Spleen (tissue), 13 donors: ENCODE data around the gene TRAF6. TPM values are rescaled to one million over a fixed set of nuclear protein-coding genes. Genes with fewer than 3 reads are reported as not detected.
A peak's percentile ranks its signal among the peaks of the same experiment; 100 is the strongest.
"Not testable (repeated sequence)": the region's sequence is repeated elsewhere in the genome, so short reads cannot be mapped to it uniquely, and the experiment has no call there.

Experiments used
- DNase-seq: peaks from one replicate; pipeline ENCODE4 v3.0.0-alpha.2; 2020
- H3K27ac ChIP-seq, 8 donors: fragments of 200-600 bp; sonication (generic) in 7 of 8; 1 replicate in 4 of 8; 2 replicates in 4 of 8; pipeline versions ENCODE4 v1.5.0 to v1.8.0; 2016 to 2021; ENCODE audit warnings: inconsistent platforms in 4 of 8, mild to moderate bottlenecking in 4 of 8, moderate library complexity in 1 of 8
- H3K27me3 ChIP-seq, 7 donors: fragments of 200-600 bp; sonication (generic) in 6 of 7; replicated peaks in 1 of 7; 1 replicate in 4 of 7; 2 replicates in 3 of 7; pipeline versions ENCODE4 v1.5.0 to v1.8.0; 2016 to 2021; ENCODE audit warnings: inconsistent platforms in 3 of 7, mild to moderate bottlenecking in 1 of 7
- H3K36me3 ChIP-seq, 6 donors: fragments of 200-600 bp; sonication (generic) in 5 of 6; 1 replicate in 4 of 6; 2 replicates in 2 of 6; pipeline versions ENCODE4 v1.5.0 to v1.8.0; 2016 to 2021; ENCODE audit warnings: inconsistent platforms in 2 of 6
- H3K4me1 ChIP-seq, 6 donors: fragments of 200-600 bp; sonication (generic) in 5 of 6; 1 replicate in 3 of 6; 2 replicates in 3 of 6; pipeline versions ENCODE4 v1.5.0 to v1.8.0; 2016 to 2021; ENCODE audit warnings: inconsistent platforms in 3 of 6
- H3K4me3 ChIP-seq, 8 donors: fragments of 200-600 bp; sonication (generic) in 7 of 8; 1 replicate in 4 of 8; 2 replicates in 4 of 8; pipeline versions ENCODE4 v1.5.0 to v1.8.0; 2016 to 2021; ENCODE audit warnings: inconsistent platforms in 4 of 8, mild to moderate bottlenecking in 4 of 8, moderate library complexity in 2 of 8
- H3K9me3 ChIP-seq, 8 donors: fragments of 200-600 bp; sonication (generic) in 7 of 8; 1 replicate in 4 of 8; 2 replicates in 4 of 8; pipeline versions ENCODE4 v1.5.0 to v1.8.0; 2016 to 2021; ENCODE audit warnings: inconsistent platforms in 4 of 8
- POLR2A ChIP-seq, 3 donors: fragments of 450-650 bp; IDR thresholded peaks; one replicate each; pipeline ENCODE4 v1.5.1; 2017; ENCODE audit warnings: antibody characterized with exemption in 3 of 3, mild to moderate bottlenecking in 1 of 3
- POLR2AphosphoS5 ChIP-seq, 3 donors: sonication (generic); formaldehyde crosslinking; IDR thresholded peaks; one replicate each; pipeline ENCODE4 v1.5.1; 2017; ENCODE audit warnings: antibody characterized with exemption in 3 of 3
- WGBS, 5 donors: extraction: QIAGEN DNeasy Blood & Tissue Kit in 3 of 5; methylation state at CpG; one replicate each; pipeline versions ENCODE4 v1.1.5 to v1.1.7; 2013 to 2018; 5-methylcytosine and 5-hydroxymethylcytosine counted together
- intact Hi-C: fragments of 100-400 bp; cut with DNase I; formaldehyde crosslinking; loops from one replicate; pipeline ENCODE4 v1.15.0; 2023; ENCODE audit warnings: low total_unique reads
- long read RNA-seq, 2 donors: transcript quantifications; one replicate each; lab custom pipeline, GENCODE V29; 2026
- polyA plus RNA-seq, 3 donors: library from polyadenylated mRNA; stranded (reverse); fragments of 200-250 nt; gene quantifications; one replicate each; pipeline ENCODE4 v1.2.1, GENCODE V29; 2013
- total RNA-seq, 7 donors: library from RNA; depleted of rRNA in 3 of 7; stranded (reverse); fragments of >200 nt in 3 of 7; fragmentation: NEBNext Ultra II Directional in 4 of 7; extraction: Animal tissue kit (Norgen Biotek cat#: 25700) in 4 of 7; gene quantifications; one replicate each; pipeline versions ENCODE4 v1.1.0 to v1.2.1, GENCODE V29; 2016 to 2021
- TF ChIP-seq, protein P1 (sequence below), 11 experiments: fragments of 200-600 bp in 7 of 11; fragments of 450-650 bp in 4 of 11; sonication (generic) in 4 of 11; IDR thresholded peaks in 8 of 11; conservative IDR thresholded peaks in 3 of 11; 1 replicate in 7 of 11; 2 replicates in 4 of 11; pipeline versions ENCODE4 v1.4.0 to v1.8.0; 2016 to 2021; ENCODE audit warnings: antibody characterized with exemption in 11 of 11, inconsistent platforms in 4 of 11, mild to moderate bottlenecking in 1 of 11
- donor health status: healthy with polysubstance abuse.
- donor health status: DM: no; HTN: no; CAD: no; lungs with moderate emphysema.
- donor health status: DM: no; HTN: no; CAD: no.
- donor health status: Bipolar disorder and iron deficiency.
- donor health status: healthy.
- donor health status: DM: no; HTN: no; CAD: no.
- donor health status: DM: yes; HTN: yes; CAD: no.

The TRAF6 gene, protein sequence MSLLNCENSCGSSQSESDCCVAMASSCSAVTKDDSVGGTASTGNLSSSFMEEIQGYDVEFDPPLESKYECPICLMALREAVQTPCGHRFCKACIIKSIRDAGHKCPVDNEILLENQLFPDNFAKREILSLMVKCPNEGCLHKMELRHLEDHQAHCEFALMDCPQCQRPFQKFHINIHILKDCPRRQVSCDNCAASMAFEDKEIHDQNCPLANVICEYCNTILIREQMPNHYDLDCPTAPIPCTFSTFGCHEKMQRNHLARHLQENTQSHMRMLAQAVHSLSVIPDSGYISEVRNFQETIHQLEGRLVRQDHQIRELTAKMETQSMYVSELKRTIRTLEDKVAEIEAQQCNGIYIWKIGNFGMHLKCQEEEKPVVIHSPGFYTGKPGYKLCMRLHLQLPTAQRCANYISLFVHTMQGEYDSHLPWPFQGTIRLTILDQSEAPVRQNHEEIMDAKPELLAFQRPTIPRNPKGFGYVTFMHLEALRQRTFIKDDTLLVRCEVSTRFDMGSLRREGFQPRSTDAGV
- total RNA-seq, result 10 to 100 TPM; 18.5 to 26.1 (median 20.6) TPM
- polyA plus RNA-seq, result 1 to 10 TPM; 2.1 to 3.9 (median 2.7) TPM
- long read RNA-seq, donor 1, full-length matches to known transcripts, result 3 of 3 reads
- long read RNA-seq, donor 1, partial matches to known transcripts, result 0 of 3 reads
- long read RNA-seq, donor 1, other reads (novel, unspliced or antisense), result 0 of 3 reads
- long read RNA-seq, donor 2, full-length matches to known transcripts, result 6 of 6 reads
- long read RNA-seq, donor 2, partial matches to known transcripts, result 0 of 6 reads
- long read RNA-seq, donor 2, other reads (novel, unspliced or antisense), result 0 of 6 reads

DNA sequence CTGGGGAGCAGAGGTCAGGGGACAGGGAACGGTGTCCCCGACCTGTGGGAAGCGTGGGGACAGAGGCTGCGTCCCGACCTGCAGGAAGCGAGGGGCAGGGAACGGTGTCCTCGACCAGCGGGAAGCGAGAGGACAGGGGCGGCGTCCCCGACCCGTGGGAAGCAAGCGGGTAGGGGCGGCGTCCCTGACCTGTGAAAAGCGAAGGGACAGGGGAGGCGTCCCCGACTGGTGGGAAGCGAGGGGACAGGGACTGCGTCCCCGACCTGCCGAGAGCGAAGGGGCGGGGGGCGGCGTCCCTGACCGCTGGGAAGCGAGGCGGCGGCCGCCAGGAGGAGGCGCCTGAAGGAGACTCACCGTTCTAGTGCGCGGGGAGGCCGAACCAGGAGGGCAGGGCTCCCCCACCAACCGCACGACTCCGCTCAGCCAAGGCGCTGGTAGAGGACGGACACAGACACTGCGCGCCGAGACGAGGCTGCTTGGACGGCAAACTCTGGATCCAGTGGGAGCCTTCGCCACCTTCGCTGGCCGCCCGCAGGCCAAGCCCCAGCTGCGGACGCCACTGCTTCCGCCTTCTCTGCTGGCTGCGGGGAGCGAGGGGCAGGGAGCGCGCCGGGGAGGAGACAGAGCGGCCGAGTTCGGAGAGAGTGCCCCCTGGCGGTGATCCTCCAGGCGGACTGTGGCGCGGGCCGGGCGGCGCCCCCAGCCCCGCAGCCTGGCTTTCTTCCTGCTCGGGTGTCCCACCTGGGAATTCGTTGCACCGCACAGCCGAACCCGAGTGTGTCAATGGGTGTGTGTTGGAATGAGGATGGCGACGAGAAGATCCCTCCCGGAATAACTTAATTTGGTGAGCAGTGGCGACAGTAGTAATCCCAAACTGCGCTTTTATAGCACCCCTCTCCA, at the start of gene TRAF6:
Gene TRAF6 (minus strand): TSS at position 579 of the 900 bp plus-strand sequence. CDS start 8,757 bp downstream, outside the sequence.
- peak; percentile 99 for DNase-seq
- Histone ChIP-seq H3K4me3 (peak within 1 kb of the TSS; percentile 75 to 91 (median 82)), H3K4me1 (peaks cover 21 to 59% (median 35%) of the 10 kb centered on the region in 6 donors), H3K27me3 (no peaks in the 10 kb centered on the region), H3K9me3 (peaks cover 0 to 12% (median 7%) of the 10 kb centered on the region in 8 donors), H3K36me3 (peaks cover 0 to 8% (median 0%) of the 10 kb centered on the region in 6 donors), H3K27ac (peak within 1 kb of the TSS; percentile 90 to 97 (median 94))
- WGBS, 5 donors, result 0 to 1% (median 0%) methylated on average over 49 to 81 of the region's 81 CpGs
- TF ChIP-seq, protein P1, sequence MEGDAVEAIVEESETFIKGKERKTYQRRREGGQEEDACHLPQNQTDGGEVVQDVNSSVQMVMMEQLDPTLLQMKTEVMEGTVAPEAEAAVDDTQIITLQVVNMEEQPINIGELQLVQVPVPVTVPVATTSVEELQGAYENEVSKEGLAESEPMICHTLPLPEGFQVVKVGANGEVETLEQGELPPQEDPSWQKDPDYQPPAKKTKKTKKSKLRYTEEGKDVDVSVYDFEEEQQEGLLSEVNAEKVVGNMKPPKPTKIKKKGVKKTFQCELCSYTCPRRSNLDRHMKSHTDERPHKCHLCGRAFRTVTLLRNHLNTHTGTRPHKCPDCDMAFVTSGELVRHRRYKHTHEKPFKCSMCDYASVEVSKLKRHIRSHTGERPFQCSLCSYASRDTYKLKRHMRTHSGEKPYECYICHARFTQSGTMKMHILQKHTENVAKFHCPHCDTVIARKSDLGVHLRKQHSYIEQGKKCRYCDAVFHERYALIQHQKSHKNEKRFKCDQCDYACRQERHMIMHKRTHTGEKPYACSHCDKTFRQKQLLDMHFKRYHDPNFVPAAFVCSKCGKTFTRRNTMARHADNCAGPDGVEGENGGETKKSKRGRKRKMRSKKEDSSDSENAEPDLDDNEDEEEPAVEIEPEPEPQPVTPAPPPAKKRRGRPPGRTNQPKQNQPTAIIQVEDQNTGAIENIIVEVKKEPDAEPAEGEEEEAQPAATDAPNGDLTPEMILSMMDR (IDR thresholded peaks at IDR 0.05 in 8 of 11, conservative IDR thresholded peaks at IDR 0.05 in 3 of 11), result peak; percentile 86 to 97 (median 93)
- TF ChIP-seq POLR2AphosphoS5 (IDR thresholded peaks at IDR 0.05) (peak; percentile 96 to 99 (median 97)), POLR2A (IDR thresholded peaks at IDR 0.05) (peak; percentile 14 to 72 (median 59))
- intact Hi-C loops, result no loop called here

DNA sequence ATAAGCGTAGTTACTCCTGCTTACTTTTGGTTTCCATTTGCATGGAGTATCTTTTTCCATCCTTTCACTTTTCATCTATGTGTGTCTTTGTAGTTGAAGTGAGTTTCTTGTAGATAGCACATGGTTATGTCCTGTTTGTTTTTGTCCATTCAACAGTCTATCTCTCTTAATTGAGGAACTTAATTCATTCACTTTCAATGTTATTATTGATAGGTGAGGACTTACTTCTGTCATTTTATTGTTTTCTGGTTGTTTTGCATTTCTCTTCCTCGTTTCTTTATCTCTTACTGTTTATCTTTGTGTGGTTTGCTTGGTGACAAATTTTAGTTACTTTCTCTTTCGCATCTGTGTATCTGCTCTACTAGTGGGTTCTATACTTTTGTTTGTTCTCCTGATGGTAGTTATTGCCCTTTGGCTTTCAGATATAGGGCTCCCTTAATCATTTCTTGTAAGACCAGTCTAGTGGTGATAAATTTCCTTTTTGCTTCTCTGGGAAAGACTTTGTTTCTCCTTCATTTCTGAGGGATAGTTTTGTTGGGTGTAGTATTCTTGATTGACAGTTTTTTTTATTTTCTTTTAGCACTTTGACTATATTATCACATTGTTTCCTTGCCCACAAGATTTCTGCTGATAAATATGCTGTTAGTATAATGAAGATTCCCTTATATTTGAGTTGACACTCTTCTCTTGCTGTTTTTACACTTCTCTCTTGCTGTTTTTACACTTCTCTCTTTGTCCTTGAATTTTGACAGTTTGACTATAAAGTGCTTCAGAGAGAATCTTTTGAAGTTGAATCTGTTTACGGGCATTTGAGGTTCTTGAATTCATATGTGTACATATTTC, 48.7 kb upstream of the TRAF6 start:
- intact Hi-C loops, result no loop called here
- H3K4me3 ChIP-seq, result no peak overlapping the region
- DNase-seq, result no peak
- peak overlapping the region in 6 of 8 donors; percentile 18 to 45 (median 34) for H3K27ac ChIP-seq
- H3K36me3 ChIP-seq, result no peaks in the 10 kb centered on the region
- 53 to 67% (median 65%) methylated on average over 4 of the region's 4 CpGs for WGBS, 5 donors
- H3K27me3 ChIP-seq, result no peaks in the 10 kb centered on the region
- TF ChIP-seq POLR2A (IDR thresholded peaks at IDR 0.05) (no peak), POLR2AphosphoS5 (IDR thresholded peaks at IDR 0.05) (no peak)
- TF ChIP-seq, protein P1 (IDR thresholded peaks at IDR 0.05 in 8 of 11, conservative IDR thresholded peaks at IDR 0.05 in 3 of 11), result no peak
- peaks cover 0 to 14% (median 2%) of the 10 kb centered on the region in 8 donors for H3K9me3 ChIP-seq
- no peaks in the 10 kb centered on the region for H3K4me1 ChIP-seq

DNA sequence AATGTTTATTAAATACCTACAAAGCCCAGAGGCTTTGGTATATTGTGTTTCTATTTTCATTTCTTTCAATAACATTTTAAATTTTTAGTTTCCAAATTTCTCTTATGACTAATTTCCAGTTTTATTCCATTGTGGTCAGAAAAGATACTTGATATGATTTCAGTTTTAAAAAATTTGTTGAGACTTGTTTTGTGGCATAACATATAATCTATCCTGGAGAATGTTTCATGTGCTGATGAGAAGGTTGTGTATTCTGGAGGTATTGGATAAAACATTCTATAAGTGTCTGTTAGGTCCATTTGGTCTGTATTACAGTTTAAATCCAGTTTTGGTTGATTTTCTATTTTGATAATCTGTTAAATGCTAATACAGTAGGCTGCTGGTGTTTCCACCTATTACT, 47.9 kb upstream of the TRAF6 start:
- no peaks in the 10 kb centered on the region for H3K27me3 ChIP-seq
- no peak for DNase-seq
- H3K4me3 ChIP-seq, result no peak overlapping the region
- TF ChIP-seq, protein P1 (IDR thresholded peaks at IDR 0.05 in 8 of 11, conservative IDR thresholded peaks at IDR 0.05 in 3 of 11), result no peak
- TF ChIP-seq POLR2A (IDR thresholded peaks at IDR 0.05) (no peak), POLR2AphosphoS5 (IDR thresholded peaks at IDR 0.05) (no peak)
- no peaks in the 10 kb centered on the region for H3K36me3 ChIP-seq
- intact Hi-C loops, result no loop called here
- H3K27ac ChIP-seq, result peak overlapping the region in 5 of 8 donors; percentile 18 to 45 (median 31)
- H3K9me3 ChIP-seq, result peaks cover 0 to 14% (median 2%) of the 10 kb centered on the region in 8 donors
- H3K4me1 ChIP-seq, result no peaks in the 10 kb centered on the region

DNA sequence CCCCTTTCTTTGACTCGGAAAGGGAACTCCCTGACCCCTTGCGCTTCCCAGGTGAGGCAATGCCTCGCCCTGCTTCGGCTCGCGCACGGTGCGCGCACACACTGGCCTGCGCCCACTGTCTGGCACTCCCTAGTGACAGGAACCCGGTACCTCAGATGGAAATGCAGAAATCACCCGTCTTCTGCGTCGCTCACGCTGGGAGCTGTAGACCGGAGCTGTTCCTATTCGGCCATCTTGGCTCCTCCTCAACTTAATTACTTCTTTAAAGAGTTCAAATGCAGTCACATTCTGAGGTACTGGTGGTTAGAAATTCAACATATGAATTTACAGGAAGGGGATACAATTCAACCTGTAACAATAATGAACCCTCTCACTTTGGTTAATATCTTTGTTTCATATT, 47.3 kb upstream of the TRAF6 start:
- intact Hi-C loops, H3K4me3 ChIP-seq, H3K36me3 ChIP-seq, H3K4me1 ChIP-seq, H3K27ac ChIP-seq, DNase-seq, H3K27me3 ChIP-seq: not testable (repeated sequence)
- H3K9me3 ChIP-seq, result peaks cover 0 to 14% (median 2%) of the 10 kb centered on the region in 8 donors
- 96 to 99% (median 98%) methylated on average over 14 to 17 of the region's 17 CpGs for WGBS, 5 donors
